CD4-positive, alpha-beta T cell treated with Interleukin-1 beta for 1 hour (primary cell): Measurements from ENCODE around the gene STX12.
"Not testable (repeated sequence)": the region's sequence is repeated elsewhere in the genome, so short reads cannot be mapped to it uniquely, and the experiment has no call there.

Source experiments
- DNase-seq, 2 donors: peaks; one replicate each; pipeline ENCODE4 v3.0.0-alpha.2; 2020 to 2022

Gene STX12

GRCh38 chr1:27831568-27832410 lies 58.8 kb downstream of the STX12 start:
- DNase-seq = no peak

GRCh38 chr1:27832762-27833161 lies 59.7 kb downstream of the STX12 start:
- no peak for DNase-seq

GRCh38 chr1:27833470-27833869 lies 60.5 kb downstream of the STX12 start:
- no peak for DNase-seq

- DNase-seq = no peak
Measured at GRCh38 chr1:27835046-27835445, 62.0 kb downstream of the STX12 start.

DNA sequence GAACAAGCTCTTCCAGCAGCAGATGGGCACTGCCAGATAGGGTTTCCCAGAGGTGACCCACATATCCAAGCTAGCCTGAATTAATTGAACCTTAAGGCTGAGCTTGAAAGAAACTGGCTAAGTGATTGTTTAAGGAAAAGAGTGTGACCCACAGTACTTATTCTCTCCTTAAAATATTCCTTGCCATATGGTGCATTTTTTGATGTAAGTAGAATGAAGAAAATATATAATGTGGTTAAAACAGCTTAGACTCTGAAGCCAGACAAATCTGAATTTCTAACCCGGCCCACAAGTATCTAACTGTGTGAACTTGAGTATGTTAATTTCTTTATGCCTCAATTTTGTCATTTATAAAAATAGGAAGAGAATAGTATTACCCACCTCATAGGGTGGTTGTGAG lies 62.5 kb downstream of the STX12 start:
- DNase-seq = no peak

GRCh38 chr1:27849951-27850350 lies 76.9 kb downstream of the STX12 start:
- no peak for DNase-seq

DNA sequence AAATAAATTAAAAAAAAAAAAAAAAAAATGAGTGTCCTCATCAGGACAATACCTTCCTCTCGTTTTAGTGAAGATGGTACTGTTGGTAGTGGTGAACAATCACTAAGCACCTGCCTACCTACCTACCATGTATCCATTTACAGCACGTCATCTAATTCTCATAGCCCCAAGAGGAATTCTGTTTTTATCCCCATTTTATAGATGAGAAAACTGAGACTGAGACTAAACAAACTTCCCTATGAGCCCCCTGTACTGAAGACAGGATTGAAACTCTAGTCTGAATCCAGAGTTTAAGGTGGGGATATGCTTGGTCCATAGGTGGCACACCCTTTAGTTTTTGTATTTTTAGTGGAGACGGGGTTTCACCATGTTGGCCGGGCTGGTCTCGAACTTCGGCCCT lies 82.1 kb downstream of the STX12 start:
- no peak for DNase-seq

GRCh38 chr1:27856561-27857343 lies 83.7 kb downstream of the STX12 start:
- DNase-seq = no peak

GRCh38 chr1:27857552-27857951 lies 84.5 kb downstream of the STX12 start:
- not testable (repeated sequence) for DNase-seq

- peak; percentile 84 to 86 for DNase-seq
Measured at GRCh38 chr1:27858072-27858948, 85.3 kb downstream of the STX12 start.

- peak in 1 of 2 donors; percentile 20 for DNase-seq
Measured at GRCh38 chr1:27858949-27859576, 86.0 kb downstream of the STX12 start.

GRCh38 chr1:27861436-27861835 lies 88.4 kb downstream of the STX12 start:
- DNase-seq = no peak

- no peak for DNase-seq
Measured at GRCh38 chr1:27862004-27862403, 89.0 kb downstream of the STX12 start.

DNA sequence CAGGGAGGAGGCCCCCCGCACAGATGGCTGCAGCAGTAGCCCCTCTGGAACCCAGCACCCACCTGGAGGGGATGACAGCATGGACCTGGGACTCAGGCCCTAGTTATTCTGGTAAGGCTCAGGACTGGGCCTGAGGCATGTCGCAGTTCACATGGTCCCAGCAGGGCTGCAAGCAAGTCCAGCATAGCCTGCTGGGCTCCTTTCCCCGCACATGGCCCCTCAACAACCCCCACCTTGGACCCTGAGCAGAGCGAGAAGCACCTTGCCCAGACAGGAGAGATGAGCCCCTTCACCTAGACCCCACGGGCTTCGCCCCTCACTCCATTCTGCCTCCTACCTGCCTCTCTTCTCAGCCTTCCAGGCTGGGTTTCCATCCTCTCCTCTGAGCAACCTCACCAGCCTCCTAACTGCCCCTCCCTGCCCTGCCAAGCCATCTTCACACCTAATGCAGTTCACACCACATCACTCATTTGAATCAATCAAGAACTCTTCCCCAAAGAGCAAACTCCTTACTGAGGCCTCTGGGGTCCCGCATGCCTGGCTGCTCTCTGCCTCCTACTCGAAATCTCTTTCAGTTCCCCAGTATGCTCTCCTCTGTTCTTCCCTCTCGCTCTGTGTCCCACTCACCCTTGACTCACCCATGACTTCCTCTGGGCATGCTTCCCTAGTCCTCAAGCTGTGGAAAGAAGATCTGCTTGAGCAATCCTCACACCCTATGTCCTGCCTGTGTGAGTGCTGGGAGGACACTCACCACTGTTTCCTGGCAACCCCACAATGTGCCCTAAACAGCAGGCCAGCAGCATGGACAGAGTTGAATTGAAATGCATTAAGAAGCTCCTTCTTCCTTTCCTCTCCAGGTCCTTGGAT lies 89.9 kb downstream of the STX12 start:
- DNase-seq = peak in 1 of 2 donors; percentile 83

- peak in 1 of 2 donors; percentile 65 for DNase-seq
Measured at GRCh38 chr1:27863538-27863915, 90.5 kb downstream of the STX12 start.

- peak; percentile 47 to 70 for DNase-seq
Measured at GRCh38 chr1:27864264-27864895, 91.4 kb downstream of the STX12 start.

GRCh38 chr1:27865821-27866220 lies 92.8 kb downstream of the STX12 start:
- DNase-seq = no peak

DNA sequence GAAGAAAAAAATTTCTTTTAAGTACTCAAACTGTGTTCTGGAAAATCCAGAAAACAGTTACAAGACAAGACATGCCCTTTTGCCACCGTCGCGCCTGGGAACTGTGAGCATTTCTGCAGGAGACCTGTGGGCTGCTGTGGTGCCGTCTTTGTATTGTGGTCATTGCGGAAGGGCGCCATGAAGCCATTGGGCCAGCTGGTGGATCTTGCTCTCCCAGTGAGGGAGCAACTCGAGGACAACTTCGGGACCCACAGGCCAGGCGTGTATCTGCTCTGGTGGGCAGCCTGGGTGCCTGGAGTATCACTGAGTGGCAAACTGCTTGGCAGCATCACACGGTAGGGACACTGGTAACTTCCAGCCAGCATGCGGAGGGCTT lies 95.5 kb downstream of the STX12 start:
- no peak for DNase-seq

DNA sequence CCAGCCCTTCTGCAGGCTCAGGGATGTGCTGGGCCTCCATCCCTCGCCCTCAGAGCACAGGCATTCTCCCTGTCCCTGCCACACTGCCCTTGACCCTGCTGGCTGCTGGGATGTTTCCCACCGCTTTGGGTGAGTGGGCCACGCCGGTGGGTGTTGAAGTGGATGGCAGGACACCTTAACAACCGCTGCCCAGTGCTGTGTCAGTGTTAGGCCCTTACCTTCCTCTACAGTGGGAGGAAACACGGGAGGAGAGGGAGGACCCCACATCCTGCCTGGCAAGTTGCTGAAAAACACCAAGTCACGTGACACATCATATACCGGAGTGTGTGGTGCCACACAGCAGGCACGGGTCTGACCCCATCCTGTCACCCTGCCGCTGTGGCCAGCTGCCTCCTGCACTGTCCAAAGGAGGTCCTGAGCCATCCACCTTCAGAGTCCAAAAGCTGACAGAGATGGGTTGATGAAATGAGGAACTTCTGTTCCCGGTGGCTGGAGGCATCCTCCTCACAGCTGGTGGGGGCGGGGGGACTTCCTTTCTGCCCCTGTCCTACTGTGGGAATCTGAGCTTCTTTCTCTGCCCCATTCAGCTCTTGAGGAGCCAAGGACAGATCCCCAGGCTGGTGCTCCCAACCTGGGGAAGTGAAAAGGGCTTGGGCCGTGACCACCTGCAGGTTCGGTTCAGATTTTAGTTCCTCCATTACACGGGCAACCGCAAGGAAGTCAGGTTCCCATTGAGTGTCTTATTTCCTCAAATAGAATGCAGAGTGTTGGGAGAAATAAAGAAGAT lies 96.1 kb downstream of the STX12 start:
- DNase-seq = peak; percentile 73 to 77

DNA sequence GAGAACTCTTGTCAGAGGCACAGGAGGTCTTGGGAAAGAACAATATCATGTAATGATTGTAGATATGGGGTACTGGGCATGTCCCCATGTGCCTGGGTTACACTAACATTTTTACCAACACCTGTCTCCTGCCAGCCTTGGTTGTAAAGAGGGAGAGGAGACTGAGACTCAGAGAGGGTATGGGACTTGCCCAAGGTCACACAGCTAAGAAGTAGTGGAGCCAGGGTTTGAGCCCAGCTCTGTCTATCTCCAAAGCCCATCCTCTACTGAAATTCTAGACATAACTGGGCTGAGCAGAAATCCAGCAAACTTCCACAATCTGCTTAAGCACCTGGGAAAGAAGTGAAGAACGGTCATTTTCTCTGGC lies 96.7 kb downstream of the STX12 start:
- DNase-seq = no peak
